Measurements from ENCODE around the gene CISH. TPM values are rescaled to one million over a fixed set of nuclear protein-coding genes. Genes with fewer than 3 reads are reported as not detected.

The CISH gene
- total RNA-seq, 2 donors from 2014 or later: 14.4 to 19.9 TPM

GRCh38 chr3:50583897-50584296, 27.7 kb downstream of the CISH start:
- no peak for ATAC-seq
- no peak for DNase-seq

GRCh38 chr3:50582083-50582482, 29.5 kb downstream of the CISH start:
- no peak for ATAC-seq

More at GRCh38 chr3:50583897-50584296, 27.7 kb downstream of the CISH start:
- intact Hi-C loops (cut with DNase I, micrococcal nuclease): no loop called here

GRCh38 chr3:50581459-50581842, 30.1 kb downstream of the CISH start:
- intact Hi-C loops (cut with DNase I, micrococcal nuclease): no loop called here
- DNase-seq (no peak), ATAC-seq (no peak)

More at GRCh38 chr3:50582083-50582482, 29.5 kb downstream of the CISH start:
- no peak for DNase-seq
- intact Hi-C loops (cut with DNase I, micrococcal nuclease): no loop called here

GRCh38 chr3:50580683-50581458, 30.7 kb downstream of the CISH start:
- no peak for DNase-seq
- ATAC-seq: no peak

GRCh38 chr3:50577348-50577747, 34.2 kb downstream of the CISH start:
- DNase-seq (no peak), ATAC-seq (no peak)
- intact Hi-C loops (cut with DNase I, micrococcal nuclease): no loop called here

More at GRCh38 chr3:50580683-50581458, 30.7 kb downstream of the CISH start:
- intact Hi-C loops (cut with DNase I, micrococcal nuclease): no loop called here

- DNase-seq: no peak
- ATAC-seq: no peak
- intact Hi-C loops (cut with DNase I, micrococcal nuclease): no loop called here
Measured at GRCh38 chr3:50575372-50575771, 36.2 kb downstream of the CISH start.

- intact Hi-C loops (cut with DNase I, micrococcal nuclease): loop anchor here in 1 of 2 donors (5.0 kb wide), 1 partner anchor 38 kb away; the partner anchor contains the start of gene CISH
- DNase-seq (no peak), ATAC-seq (no peak)
Measured at GRCh38 chr3:50574444-50574831, 37.1 kb downstream of the CISH start.

GRCh38 chr3:50573566-50574443, 37.8 kb downstream of the CISH start:
- DNase-seq (no peak), ATAC-seq (no peak)
- intact Hi-C loops (cut with DNase I, micrococcal nuclease): loop anchor here (2.0 to 5.0 kb wide), 2 partner anchors 38 to 41 kb away; partner anchors contain the start of gene CISH (in 1 of the 2)

- DNase-seq: no peak
- ATAC-seq: no peak
- intact Hi-C loops (cut with DNase I, micrococcal nuclease): loop anchor here (2.0 to 5.0 kb wide), 2 partner anchors 39 to 42 kb away; partner anchors contain the start of gene CISH (in 1 of the 2)
Measured at GRCh38 chr3:50572801-50573371, 38.7 kb downstream of the CISH start.

GRCh38 chr3:50572158-50572557, 39.4 kb downstream of the CISH start:
- peak; percentile 66 to 79 for DNase-seq
- intact Hi-C loops (cut with DNase I, micrococcal nuclease): loop anchor here (2.0 to 5.0 kb wide), 2 partner anchors 40 to 43 kb away; partner anchors contain the start of gene CISH (in 1 of the 2)
- ATAC-seq: peak; percentile 40

- ATAC-seq (no peak), DNase-seq (no peak)
- intact Hi-C loops (cut with DNase I, micrococcal nuclease): loop anchor here in 1 of 2 donors (5.0 kb wide), 1 partner anchor 41 kb away; the partner anchor contains the start of gene CISH
Measured at GRCh38 chr3:50571486-50571885, 40.1 kb downstream of the CISH start.

- intact Hi-C loops (cut with DNase I, micrococcal nuclease): loop anchor here in 1 of 2 donors (5.0 kb wide), 1 partner anchor 42 kb away; the partner anchor contains the start of gene CISH
Measured at GRCh38 chr3:50570508-50571279, 40.9 kb downstream of the CISH start.

GRCh38 chr3:50568947-50569749, 42.4 kb downstream of the CISH start, which contains the start of gene HEMK1:
HEMK1 (plus strand) TSS chr3:50569522; CDS start chr3:50571105, 1,583 bp downstream.
- intact Hi-C loops (cut with DNase I, micrococcal nuclease): no loop called here
- DNase-seq (peak; percentile 99), ATAC-seq (peak; percentile 84)

More at GRCh38 chr3:50570508-50571279, 40.9 kb downstream of the CISH start:
- ATAC-seq (no peak), DNase-seq (no peak)

- DNase-seq (peak; percentile 93 to 94), ATAC-seq (peak; percentile 62)
- intact Hi-C loops (cut with DNase I, micrococcal nuclease): no loop called here
Measured at GRCh38 chr3:50567386-50568167, 44.0 kb downstream of the CISH start, which contains the start of gene C3orf18. C3orf18 (minus strand) TSS chr3:50567747; CDS start chr3:50565699, 2,048 bp downstream.

- intact Hi-C loops (cut with DNase I, micrococcal nuclease): no loop called here
- ATAC-seq (no peak), DNase-seq (no peak)
Measured at GRCh38 chr3:50567011-50567385, 44.6 kb downstream of the CISH start.

- DNase-seq (no peak), ATAC-seq (no peak)
- intact Hi-C loops (cut with DNase I, micrococcal nuclease): no loop called here
Measured at GRCh38 chr3:50564321-50564720, 47.3 kb downstream of the CISH start.
